Activated B cell treated with CpG ODN at 0.5 μM for 24 hours (primary cell): ENCODE results near the gene RBKS. TPM values are rescaled to one million over a fixed set of nuclear protein-coding genes. Genes with fewer than 3 reads are reported as not detected.

Source experiments
- ATAC-seq: fragments of 200-7000 bp; cut with Tn5 transposase; one replicate; pipeline ENCODE4 v1.10.0; 2021; ENCODE audit warnings: low read depth, mild to moderate bottlenecking, moderate library complexity
- CTCF ChIA-PET: fragments of 350-600 bp; sonication (Branson Sonifier 250); formaldehyde crosslinking; loops from one replicate; lab custom pipeline; 2021; ENCODE audit warnings: antibody characterized with exemption; lab: Charles Lee
- POLR2A ChIA-PET: fragments of 350-600 bp; sonication (Branson Sonifier 250); formaldehyde crosslinking; loops from one replicate; lab custom pipeline; 2021; ENCODE audit warnings: antibody characterized with exemption; lab: Charles Lee
- DNase-seq: peaks from one replicate; pipeline ENCODE4 v3.0.0; 2022
- H3K27ac Mint-ChIP-seq: one replicate; pipeline ENCODE4 v1.8.0; 2020; ENCODE audit warnings: mixed read lengths
- H3K27me3 Mint-ChIP-seq: one replicate; pipeline ENCODE4 v1.8.0; 2021; ENCODE audit warnings: mixed read lengths
- H3K36me3 Mint-ChIP-seq: one replicate; pipeline ENCODE4 v1.8.0; 2021; ENCODE audit warnings: low read depth, mixed read lengths
- H3K4me1 Mint-ChIP-seq: one replicate; pipeline ENCODE4 v1.8.0; 2021; ENCODE audit warnings: mixed read lengths
- H3K4me3 Mint-ChIP-seq: one replicate; pipeline ENCODE4 v1.8.0; 2020; ENCODE audit warnings: mild to moderate bottlenecking, mixed read lengths
- H3K9me3 Mint-ChIP-seq: one replicate; pipeline ENCODE4 v1.8.0; 2020; ENCODE audit warnings: mixed read lengths
- CTCF ChIP-seq: fragments of 200-600 bp; IDR thresholded peaks from one replicate; pipeline ENCODE4 v1.8.0; 2022; ENCODE audit warnings: antibody characterized with exemption, mild to moderate bottlenecking
- intact Hi-C: fragments of 100-400 bp; cut with micrococcal nuclease; formaldehyde crosslinking; loops from one replicate; pipeline ENCODE4 v1.15.1; 2024
- total RNA-seq: library from RNA; stranded (reverse); gene quantifications from 2 replicates; pipeline ENCODE4 v1.2.3, GENCODE V29; 2022

The RBKS gene
- total RNA-seq, 1 donor from 2014 or later = 3.1 TPM

DNA sequence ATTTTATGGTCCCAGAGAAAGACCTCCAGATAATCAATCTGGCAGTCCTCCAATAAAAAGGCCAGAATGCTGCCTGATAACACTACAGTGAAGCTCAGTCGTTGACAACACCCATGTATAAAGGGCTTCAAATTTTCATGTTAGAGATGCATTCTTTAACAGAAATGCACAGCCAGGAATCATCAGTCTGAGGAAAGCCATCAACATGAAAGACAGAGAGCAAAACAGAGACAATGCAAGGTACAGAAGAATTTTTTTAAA is 14.1 kb upstream of the RBKS start:
- DNase-seq = no peak
- ChIA-PET CTCF (no interaction called here), POLR2A (interaction anchor here (1.0 kb wide), 1 partner anchor 13 kb away, joined by 3 read pairs; the partner anchor contains the start of gene BABAM2)
- Mint-ChIP-seq H3K27me3 (no peaks in the 10 kb centered on the region), H3K36me3 (peaks cover 51% of the 10 kb centered on the region), H3K9me3 (no peaks in the 10 kb centered on the region), H3K4me3 (no peak overlapping the region), H3K4me1 (peaks cover 20% of the 10 kb centered on the region), H3K27ac (no peak overlapping the region)
- no peak for TF ChIP-seq CTCF
- intact Hi-C loops = no loop called here
- no peak for ATAC-seq

DNA sequence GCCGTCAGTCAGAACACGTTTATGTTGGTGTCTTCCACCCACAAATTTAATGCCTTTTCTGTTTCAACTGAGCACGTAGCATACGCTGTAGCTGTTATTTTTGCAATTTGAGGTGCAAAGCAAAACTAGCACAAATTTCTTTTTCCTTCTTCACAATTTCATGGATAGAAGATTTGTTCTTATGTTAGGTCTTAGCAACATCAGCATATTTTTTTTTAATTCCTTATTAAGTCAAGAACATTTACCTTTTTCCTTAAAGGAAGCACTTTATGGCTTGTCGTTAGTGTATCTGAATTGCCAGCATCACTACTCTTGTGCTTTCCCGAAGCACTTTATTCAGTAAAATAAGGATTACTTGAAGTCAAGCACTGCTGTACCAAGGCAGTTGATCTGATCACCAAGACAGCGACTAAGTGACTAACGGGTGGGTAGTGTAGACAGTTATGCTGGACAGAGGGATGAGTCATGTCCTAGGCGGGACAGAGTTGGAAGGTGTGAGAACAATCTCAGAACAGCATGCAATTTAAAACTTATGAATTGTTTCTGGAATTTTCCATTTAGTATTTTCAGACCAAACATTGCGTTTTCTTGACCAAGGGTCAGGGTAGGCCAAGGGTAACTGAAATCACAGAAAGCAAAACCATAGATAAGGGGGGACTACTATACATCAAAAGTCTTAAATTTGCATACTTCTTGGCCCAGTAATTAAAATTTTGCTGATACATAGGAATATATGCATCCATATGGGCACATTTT is 13.6 kb upstream of the RBKS start:
- POLR2A ChIA-PET = no interaction called here
- CTCF ChIA-PET = no interaction called here
- no peak for DNase-seq
- peaks cover 20% of the 10 kb centered on the region for H3K4me1 Mint-ChIP-seq
- peaks cover 53% of the 10 kb centered on the region for H3K36me3 Mint-ChIP-seq
- H3K4me3 Mint-ChIP-seq = no peak overlapping the region
- intact Hi-C loops = no loop called here
- H3K27me3 Mint-ChIP-seq = no peaks in the 10 kb centered on the region
- H3K9me3 Mint-ChIP-seq = no peaks in the 10 kb centered on the region
- TF ChIP-seq CTCF = no peak
- H3K27ac Mint-ChIP-seq = no peak overlapping the region
- no peak for ATAC-seq

- intact Hi-C loops = no loop called here
- H3K27me3 Mint-ChIP-seq = no peaks in the 10 kb centered on the region
- H3K27ac Mint-ChIP-seq = no peak overlapping the region
- peaks cover 21% of the 10 kb centered on the region for H3K4me1 Mint-ChIP-seq
- H3K36me3 Mint-ChIP-seq = peaks cover 58% of the 10 kb centered on the region
- DNase-seq = no peak
- ATAC-seq = no peak
- ChIA-PET POLR2A (no interaction called here), CTCF (no interaction called here)
- H3K9me3 Mint-ChIP-seq = no peaks in the 10 kb centered on the region
- H3K4me3 Mint-ChIP-seq = no peak overlapping the region
- TF ChIP-seq CTCF = no peak
These were observed 12.8 kb upstream of the RBKS start for GRCh38 chr2:27903018-27903417.

GRCh38 chr2:27902098-27902497 is 11.9 kb upstream of the RBKS start:
- Mint-ChIP-seq H3K4me3 (no peak overlapping the region), H3K27ac (no peak overlapping the region), H3K9me3 (no peaks in the 10 kb centered on the region), H3K36me3 (peaks cover 62% of the 10 kb centered on the region), H3K4me1 (peaks cover 26% of the 10 kb centered on the region), H3K27me3 (no peaks in the 10 kb centered on the region)
- CTCF ChIA-PET = no interaction called here
- POLR2A ChIA-PET = no interaction called here
- TF ChIP-seq CTCF = no peak
- intact Hi-C loops = no loop called here
- no peak for ATAC-seq
- no peak for DNase-seq

DNA sequence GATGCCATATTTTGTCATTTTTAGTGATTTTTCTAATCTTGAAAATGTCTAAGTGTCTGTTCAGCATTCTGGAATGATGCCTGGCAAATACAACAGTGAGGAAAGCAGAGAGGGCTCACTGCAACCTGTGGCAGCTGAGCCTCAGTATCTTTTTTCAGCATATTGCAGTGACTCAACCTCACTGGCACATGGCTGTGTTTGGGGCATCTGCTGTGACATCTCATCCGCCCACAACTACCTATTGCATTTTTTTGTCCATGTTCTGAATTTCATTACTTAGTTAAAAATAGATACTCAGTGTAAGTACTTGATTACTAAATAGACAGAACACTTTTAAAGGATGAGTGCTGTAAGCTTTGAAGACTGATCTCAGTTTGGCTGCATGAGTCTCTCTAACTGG is 11.0 kb upstream of the RBKS start:
- peaks cover 34% of the 10 kb centered on the region for H3K4me1 Mint-ChIP-seq
- H3K4me3 Mint-ChIP-seq = no peak overlapping the region
- H3K36me3 Mint-ChIP-seq = peaks cover 69% of the 10 kb centered on the region
- DNase-seq = no peak
- no peaks in the 10 kb centered on the region for H3K9me3 Mint-ChIP-seq
- POLR2A ChIA-PET = no interaction called here
- no peak for TF ChIP-seq CTCF
- no peak for ATAC-seq
- no peak overlapping the region for H3K27ac Mint-ChIP-seq
- H3K27me3 Mint-ChIP-seq = no peaks in the 10 kb centered on the region
- intact Hi-C loops = no loop called here
- CTCF ChIA-PET = no interaction called here
